Caco-2 (cell line): ENCODE measurements around the gene PHF14. TPM values are rescaled to one million over a fixed set of nuclear protein-coding genes. Genes with fewer than 3 reads are reported as not detected.

Experiments
- BruUV-seq: library from RNA; stranded (reverse); fragments of 400-500 nt; replicated peaks from 2 replicates; lab custom pipeline; 2021; lab: Mats Ljungman, UMichigan
- CTCF ChIA-PET: fragments of 300-600 bp; sonication (Branson Sonifier 250); formaldehyde crosslinking; loops from one replicate; lab custom pipeline; 2022; ENCODE audit warnings: antibody characterized with exemption; lab: Charles Lee
- POLR2A ChIA-PET: fragments of 300-600 bp; sonication (Branson Sonifier 250); formaldehyde crosslinking; loops from one replicate; lab custom pipeline; 2022; ENCODE audit warnings: antibody characterized with exemption; lab: Charles Lee
- DNase-seq, 2 experiments: peaks; one replicate each; pipeline versions ENCODE4 v3.0.0 to v3.0.0-alpha.2; 2020 to 2022
- H3K27me3 ChIP-seq: replicated peaks from 2 replicates; pipeline ENCODE4 v1.6.0; 2011; ENCODE audit warnings: low read length; ENCODE audit not compliant: control insufficient read depth, insufficient read depth
- H3K36me3 ChIP-seq: 2 replicates; pipeline ENCODE4 v1.5.1; 2011; ENCODE audit warnings: low read length; ENCODE audit not compliant: control insufficient read depth, insufficient read depth
- H3K4me1 ChIP-seq: fragments of 250-450 bp; sonication (Bioruptor Pico); 2 replicates; pipeline ENCODE4 v1.5.1; 2020; ENCODE audit warnings: mild to moderate bottlenecking
- H3K4me3 ChIP-seq: 2 replicates; pipeline ENCODE4 v1.5.1; 2011; ENCODE audit warnings: low read depth, mild to moderate bottlenecking, control low read depth, low read length
- H3K9me3 ChIP-seq: fragments of 250-450 bp; sonication (Bioruptor Pico); 2 replicates; pipeline ENCODE4 v1.5.1; 2020; ENCODE audit warnings: mild to moderate bottlenecking, moderate library complexity
- H3K27ac Mint-ChIP-seq: one replicate; pipeline ENCODE4 v1.8.0; 2022; ENCODE audit warnings: mixed read lengths; ENCODE audit not compliant: unreplicated experiment
- H3K27me3 Mint-ChIP-seq: one replicate; pipeline ENCODE4 v1.8.0; 2022; ENCODE audit warnings: mixed read lengths; ENCODE audit not compliant: insufficient read depth, unreplicated experiment
- H3K36me3 Mint-ChIP-seq: one replicate; pipeline ENCODE4 v1.8.0; 2022; ENCODE audit warnings: mild to moderate bottlenecking, mixed read lengths; ENCODE audit not compliant: insufficient read depth, unreplicated experiment
- H3K4me1 Mint-ChIP-seq: one replicate; pipeline ENCODE4 v1.8.0; 2022; ENCODE audit warnings: low read depth, mixed read lengths; ENCODE audit not compliant: unreplicated experiment
- H3K4me3 Mint-ChIP-seq: one replicate; pipeline ENCODE4 v1.8.0; 2022; ENCODE audit warnings: mild to moderate bottlenecking, moderate library complexity, mixed read lengths; ENCODE audit not compliant: unreplicated experiment
- H3K9me3 Mint-ChIP-seq: one replicate; pipeline ENCODE4 v1.8.0; 2022; ENCODE audit warnings: mixed read lengths; ENCODE audit not compliant: unreplicated experiment
- CTCF ChIP-seq, 2 experiments: fragments of 200-600 bp in 1 of 2; IDR thresholded peaks; 1 replicate in 1 of 2; 2 replicates in 1 of 2; pipeline versions ENCODE4 v1.5.1 to v1.8.0; 2011 to 2022; ENCODE audit warnings: antibody characterized with exemption in 1 of 2, control low read depth in 1 of 2, inconsistent platforms in 1 of 2, low read depth in 1 of 2, low read length in 1 of 2, mild to moderate bottlenecking in 1 of 2, moderate library complexity in 1 of 2; ENCODE audit not compliant: insufficient read depth in 1 of 2, severe bottlenecking in 1 of 2, unreplicated experiment in 1 of 2
- intact Hi-C: fragments of 100-400 bp; cut with micrococcal nuclease; formaldehyde crosslinking; loops from one replicate; pipeline ENCODE4 v1.10.0; 2022; ENCODE audit not compliant: unreplicated experiment
- total RNA-seq: library from RNA; stranded (reverse); gene quantifications from 2 replicates; pipeline ENCODE4 v1.2.3, GENCODE V29; 2022

PHF14 gene
- total RNA-seq, 1 experiment from 2014 or later = 40.6 TPM

- ChIA-PET POLR2A (no interaction called here), CTCF (no interaction called here)
- Histone ChIP-seq H3K36me3 (no peaks in the 10 kb centered on the region), H3K27me3 (no peaks in the 10 kb centered on the region), H3K4me3 (no peak overlapping the region), H3K4me1 (no peaks in the 10 kb centered on the region), H3K9me3 (no peaks in the 10 kb centered on the region)
- Mint-ChIP-seq H3K27me3 (no peaks in the 10 kb centered on the region), H3K4me1 (no peaks in the 10 kb centered on the region), H3K36me3 (peaks cover 5% of the 10 kb centered on the region), H3K9me3 (no peaks in the 10 kb centered on the region), H3K27ac (no peak overlapping the region), H3K4me3 (no peak overlapping the region)
- DNase-seq = no peak
- intact Hi-C loops = no loop called here
- no peak for TF ChIP-seq CTCF (IDR thresholded peaks at IDR 0.05; ENCODE audit: insufficient read depth in 1 of 2, low read depth in 1 of 2, low read length in 1 of 2, severe bottlenecking in 1 of 2, unreplicated experiment in 1 of 2)
- no TSS peak for BruUV-seq
Observed at GRCh38 chr7:11124856-11125559, 151.3 kb downstream of the PHF14 start.

- H3K27me3 Mint-ChIP-seq = no peaks in the 10 kb centered on the region
- no peaks in the 10 kb centered on the region for H3K4me1 Mint-ChIP-seq
- Histone ChIP-seq H3K4me1 (no peaks in the 10 kb centered on the region), H3K9me3 (no peaks in the 10 kb centered on the region), H3K27me3 (no peaks in the 10 kb centered on the region), H3K36me3 (no peaks in the 10 kb centered on the region), H3K4me3 (no peak overlapping the region)
- no peak overlapping the region for H3K27ac Mint-ChIP-seq
- ChIA-PET CTCF (no interaction called here), POLR2A (no interaction called here)
- no TSS peak for BruUV-seq
- no peaks in the 10 kb centered on the region for H3K9me3 Mint-ChIP-seq
- no peak overlapping the region for H3K4me3 Mint-ChIP-seq
- TF ChIP-seq CTCF (IDR thresholded peaks at IDR 0.05; ENCODE audit: insufficient read depth in 1 of 2, low read depth in 1 of 2, low read length in 1 of 2, severe bottlenecking in 1 of 2, unreplicated experiment in 1 of 2) = no peak
- DNase-seq = no peak
- intact Hi-C loops = no loop called here
- peaks cover 5% of the 10 kb centered on the region for H3K36me3 Mint-ChIP-seq
Observed at GRCh38 chr7:11127114-11127785, 153.6 kb downstream of the PHF14 start.

GRCh38 chr7:11127988-11128387 lies 154.3 kb downstream of the PHF14 start:
- no peak for TF ChIP-seq CTCF (IDR thresholded peaks at IDR 0.05; ENCODE audit: insufficient read depth in 1 of 2, low read depth in 1 of 2, low read length in 1 of 2, severe bottlenecking in 1 of 2, unreplicated experiment in 1 of 2)
- Histone ChIP-seq H3K4me1 (no peaks in the 10 kb centered on the region), H3K4me3 (no peak overlapping the region), H3K36me3 (no peaks in the 10 kb centered on the region), H3K9me3 (no peaks in the 10 kb centered on the region), H3K27me3 (no peaks in the 10 kb centered on the region)
- Mint-ChIP-seq H3K36me3 (peaks cover 1% of the 10 kb centered on the region), H3K27ac (no peak overlapping the region), H3K4me3 (no peak overlapping the region), H3K4me1 (no peaks in the 10 kb centered on the region), H3K9me3 (no peaks in the 10 kb centered on the region), H3K27me3 (no peaks in the 10 kb centered on the region)
- DNase-seq = no peak
- intact Hi-C loops = no loop called here
- no TSS peak for BruUV-seq
- CTCF ChIA-PET = no interaction called here
- POLR2A ChIA-PET = no interaction called here
